Stimulated activated CD4-positive, alpha-beta T cell treated with anti-CD3 and anti-CD28 coated beads, Interleukin-4, amount 100 ng/mL, for 24 hours (primary cell): ENCODE results near the gene SLCO1C1.
"Not testable (repeated sequence)": the region's sequence is repeated elsewhere in the genome, so short reads cannot be mapped to it uniquely, and the experiment has no call there.

Source experiments
- DNase-seq: peaks from one replicate; pipeline ENCODE4 v3.0.0-alpha.2; 2020

Gene SLCO1C1, protein sequence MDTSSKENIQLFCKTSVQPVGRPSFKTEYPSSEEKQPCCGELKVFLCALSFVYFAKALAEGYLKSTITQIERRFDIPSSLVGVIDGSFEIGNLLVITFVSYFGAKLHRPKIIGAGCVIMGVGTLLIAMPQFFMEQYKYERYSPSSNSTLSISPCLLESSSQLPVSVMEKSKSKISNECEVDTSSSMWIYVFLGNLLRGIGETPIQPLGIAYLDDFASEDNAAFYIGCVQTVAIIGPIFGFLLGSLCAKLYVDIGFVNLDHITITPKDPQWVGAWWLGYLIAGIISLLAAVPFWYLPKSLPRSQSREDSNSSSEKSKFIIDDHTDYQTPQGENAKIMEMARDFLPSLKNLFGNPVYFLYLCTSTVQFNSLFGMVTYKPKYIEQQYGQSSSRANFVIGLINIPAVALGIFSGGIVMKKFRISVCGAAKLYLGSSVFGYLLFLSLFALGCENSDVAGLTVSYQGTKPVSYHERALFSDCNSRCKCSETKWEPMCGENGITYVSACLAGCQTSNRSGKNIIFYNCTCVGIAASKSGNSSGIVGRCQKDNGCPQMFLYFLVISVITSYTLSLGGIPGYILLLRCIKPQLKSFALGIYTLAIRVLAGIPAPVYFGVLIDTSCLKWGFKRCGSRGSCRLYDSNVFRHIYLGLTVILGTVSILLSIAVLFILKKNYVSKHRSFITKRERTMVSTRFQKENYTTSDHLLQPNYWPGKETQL

GRCh38 chr12:20695232-20695631 is at the start of gene SLCO1C1:
Gene SLCO1C1 (plus strand): TSS chr12:20695332. CDS start chr12:20699577, 4,245 bp downstream.
- no peak for DNase-seq

DNA sequence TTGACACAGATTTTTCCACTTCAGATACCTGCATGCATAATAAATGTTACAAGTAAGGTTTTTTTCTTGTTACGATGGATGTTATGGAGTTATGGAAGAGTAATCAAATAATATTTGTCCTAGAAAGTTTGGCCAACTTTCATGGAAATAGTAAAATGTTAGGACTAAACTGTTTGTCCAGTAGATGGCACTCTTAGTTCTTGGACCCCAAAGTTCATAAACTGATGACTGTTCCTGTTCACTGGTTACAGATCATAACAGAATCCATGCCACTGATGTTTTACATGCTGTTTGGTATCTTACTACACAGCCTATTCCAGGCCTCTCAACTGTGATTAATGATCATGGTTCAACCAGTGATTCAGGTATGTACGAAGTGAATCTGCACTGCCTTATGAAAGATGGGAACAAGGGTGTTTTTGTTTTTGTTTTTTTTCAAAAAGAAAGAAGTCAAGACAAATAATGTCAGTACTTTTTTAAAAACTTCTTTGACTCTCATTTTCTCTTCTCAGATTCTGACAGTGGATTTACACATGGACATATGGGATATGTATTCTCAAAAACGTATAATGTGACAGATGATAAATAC is 48.8 kb upstream of the SLCO1C1 start:
- DNase-seq: no peak

GRCh38 chr12:20653871-20654270 is 41.3 kb upstream of the SLCO1C1 start:
- DNase-seq: no peak

GRCh38 chr12:20656600-20656999 is 38.5 kb upstream of the SLCO1C1 start:
- no peak for DNase-seq

- DNase-seq: no peak
Observed at GRCh38 chr12:20657496-20657895, 37.6 kb upstream of the SLCO1C1 start.

- no peak for DNase-seq
Observed at GRCh38 chr12:20681334-20681733, 13.8 kb upstream of the SLCO1C1 start.

DNA sequence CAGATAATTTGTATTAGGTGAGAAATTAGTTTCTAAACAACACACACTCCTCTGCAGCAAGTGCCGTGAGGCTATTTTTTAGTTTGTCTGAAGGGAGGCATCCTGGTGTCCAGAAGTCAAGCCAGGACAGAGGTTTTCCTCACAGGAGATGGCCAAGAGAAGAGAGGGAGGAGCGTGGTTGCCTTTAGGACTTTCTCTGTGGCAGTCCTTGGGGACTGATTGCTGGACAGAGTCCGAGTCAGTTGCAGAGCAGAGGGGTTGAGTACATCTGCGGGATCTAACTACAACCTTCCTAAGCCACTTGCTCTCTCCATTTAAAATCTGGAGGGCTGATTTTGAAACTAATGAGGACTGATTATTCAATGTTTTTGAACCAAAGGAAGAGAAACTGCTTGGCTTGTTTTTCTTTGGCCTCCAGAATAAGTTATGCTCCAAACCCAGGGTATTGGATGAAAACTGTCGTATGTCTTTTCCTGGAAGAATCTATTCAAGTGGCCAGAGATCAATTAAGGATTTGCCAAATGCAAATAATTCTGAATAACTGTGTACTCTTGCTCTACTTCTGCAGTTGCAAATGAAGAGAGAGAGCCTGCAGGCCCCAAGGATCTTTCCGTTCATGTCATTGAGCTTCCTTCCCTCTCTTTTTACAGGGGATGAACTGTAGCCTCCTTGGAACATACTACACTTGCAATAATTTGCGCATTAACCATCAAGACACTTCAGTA is 1.2 kb downstream of the SLCO1C1 start:
- no peak for DNase-seq

GRCh38 chr12:20701106-20701505 is 6.0 kb downstream of the SLCO1C1 start:
- DNase-seq: no peak

GRCh38 chr12:20704860-20705259 is 9.7 kb downstream of the SLCO1C1 start:
- DNase-seq: no peak

- no peak for DNase-seq
Observed at GRCh38 chr12:20711846-20712245, 16.7 kb downstream of the SLCO1C1 start.

GRCh38 chr12:20716037-20716436 is 20.9 kb downstream of the SLCO1C1 start:
- no peak for DNase-seq

- no peak for DNase-seq
Observed at GRCh38 chr12:20716985-20717384, 21.9 kb downstream of the SLCO1C1 start.

- no peak for DNase-seq
Observed at GRCh38 chr12:20718294-20718693, 23.2 kb downstream of the SLCO1C1 start.

- DNase-seq: no peak
Observed at GRCh38 chr12:20722142-20722541, 27.0 kb downstream of the SLCO1C1 start.

GRCh38 chr12:20731274-20731673 is 36.1 kb downstream of the SLCO1C1 start:
- no peak for DNase-seq

DNA sequence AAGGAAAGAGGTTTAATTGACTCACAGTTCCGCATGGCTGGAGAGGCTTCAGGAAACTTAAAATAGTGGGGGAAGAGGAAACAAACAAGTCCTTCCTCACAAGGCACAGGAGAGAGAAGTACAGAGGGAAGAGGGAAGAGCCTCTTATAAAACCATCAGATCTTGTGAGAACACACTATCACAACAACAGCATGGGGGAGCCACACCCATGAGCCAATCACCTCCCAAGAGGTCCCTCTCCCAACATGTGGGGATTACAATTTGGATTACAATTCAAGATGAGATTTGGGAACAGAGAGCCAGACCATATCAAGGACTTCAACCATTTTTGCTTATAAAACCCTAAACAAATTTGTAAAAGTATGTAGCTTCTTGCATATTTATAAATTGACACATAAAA is 45.8 kb downstream of the SLCO1C1 start:
- DNase-seq: no peak

DNA sequence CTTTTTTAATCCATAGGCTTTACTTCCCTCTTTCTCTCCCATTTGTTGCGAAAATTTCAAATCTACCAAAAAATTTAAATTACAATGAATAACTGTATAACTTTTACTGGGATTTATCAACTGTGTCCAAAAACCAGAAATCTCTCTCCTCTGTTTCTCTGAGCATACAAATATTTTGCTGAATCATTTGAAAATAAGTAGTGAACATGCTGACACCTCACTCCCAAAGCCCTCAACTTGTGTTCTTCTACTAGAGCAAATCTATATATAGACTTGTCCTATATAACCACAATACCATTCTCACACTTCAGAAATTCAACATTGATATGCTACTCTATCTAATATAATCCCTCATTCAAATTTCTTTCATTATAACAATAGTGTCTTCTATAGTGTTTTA is 53.1 kb downstream of the SLCO1C1 start:
- DNase-seq: no peak

- no peak for DNase-seq
Observed at GRCh38 chr12:20751046-20751445, 55.9 kb downstream of the SLCO1C1 start.

DNA sequence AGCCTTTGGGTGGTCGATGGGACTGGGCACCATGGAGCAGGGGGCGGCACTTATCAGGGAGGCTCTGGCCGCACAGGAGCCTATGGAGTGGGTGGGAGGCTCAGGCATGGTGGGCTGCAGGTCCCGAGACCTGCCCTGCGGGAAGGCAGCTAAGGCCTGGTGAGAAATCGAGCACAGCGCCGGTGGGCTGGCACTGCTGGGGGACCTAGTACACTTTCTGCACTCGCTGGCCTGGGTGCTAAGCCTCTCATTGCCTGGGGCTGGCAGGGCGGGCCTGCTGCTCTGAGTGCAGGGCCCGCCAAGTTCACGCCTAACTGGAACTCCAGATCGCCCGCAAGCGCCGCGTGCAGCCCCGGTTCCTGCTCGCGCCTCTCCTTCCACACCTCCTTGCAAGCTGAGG is 82.3 kb downstream of the SLCO1C1 start:
- no peak for DNase-seq

GRCh38 chr12:20778969-20779368 is 83.8 kb downstream of the SLCO1C1 start:
- DNase-seq: no peak

DNA sequence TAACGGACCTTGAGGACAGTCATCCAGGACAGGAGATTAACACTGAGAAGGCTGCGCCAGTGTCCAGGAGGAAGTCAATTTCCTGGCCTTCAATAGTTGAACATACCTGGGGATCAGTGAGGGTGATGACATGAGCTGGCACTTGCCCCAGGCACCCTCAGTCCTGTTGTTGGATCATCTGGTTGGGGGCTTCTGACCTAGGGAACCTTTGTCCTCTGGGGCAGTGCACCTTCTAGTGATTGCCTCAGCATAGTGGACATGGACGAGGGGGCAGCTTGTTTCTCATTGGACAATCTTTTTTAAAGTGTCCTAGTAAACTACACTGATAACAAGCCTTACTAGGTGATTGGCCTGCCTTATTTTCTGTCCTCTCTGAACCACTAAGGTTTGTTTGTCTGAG is 84.8 kb downstream of the SLCO1C1 start:
- DNase-seq: not testable (repeated sequence)

DNA sequence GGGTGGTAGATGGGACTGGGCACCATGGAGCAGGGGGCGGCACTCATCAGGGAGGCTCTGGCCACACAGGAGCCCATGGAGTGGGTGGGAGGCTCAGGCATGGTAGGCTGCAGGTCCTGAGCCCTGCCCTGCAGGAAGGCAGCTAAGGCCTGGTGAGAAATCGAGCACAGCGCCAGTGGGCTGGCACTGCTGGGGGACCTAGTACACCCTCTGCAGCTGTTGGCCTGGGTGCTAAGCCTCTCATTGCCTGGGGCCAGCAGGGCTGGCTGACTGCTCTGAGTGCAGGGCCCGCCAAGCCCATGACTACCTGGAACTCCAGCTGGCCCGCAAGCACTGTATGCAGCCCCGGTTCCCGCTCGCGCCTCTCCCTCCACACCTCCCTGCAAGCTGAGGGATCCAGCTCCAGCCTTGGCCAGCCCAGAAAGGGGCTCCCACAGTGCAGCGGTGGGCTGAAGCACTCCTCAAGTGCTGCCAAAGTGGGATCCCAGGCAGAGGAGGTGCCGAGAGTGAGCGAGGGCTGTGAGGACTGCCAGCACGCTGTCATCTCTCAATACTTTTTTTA is 88.7 kb downstream of the SLCO1C1 start:
- DNase-seq: not testable (repeated sequence)

DNA sequence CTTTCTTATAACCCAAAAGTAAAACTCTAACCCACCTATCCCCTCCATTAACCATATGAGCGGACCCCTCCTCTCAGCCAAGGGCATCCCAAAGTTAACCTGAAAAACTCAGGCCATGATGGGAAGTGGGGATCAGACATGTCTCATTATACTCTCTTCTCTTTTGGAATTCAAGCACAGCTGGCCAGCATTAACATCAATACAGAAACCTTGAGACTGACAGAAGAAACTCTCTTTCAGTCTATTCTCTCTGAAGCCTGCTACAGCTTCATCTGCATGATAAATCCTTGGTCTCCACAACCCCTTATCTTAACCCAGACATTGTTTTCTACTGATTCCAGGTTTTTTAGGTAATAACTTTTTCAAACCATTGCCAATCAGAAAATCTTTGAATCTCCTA is 97.8 kb downstream of the SLCO1C1 start:
- DNase-seq: no peak
